PC-9 (cell line): Measurements from ENCODE around the gene CCDC88C.

Experiments used
- CTCF ChIP-seq: fragments of 200-600 bp; sonication (generic); conservative IDR thresholded peaks from 2 replicates; pipeline ENCODE4 v1.6.1; 2017; ENCODE audit warnings: mixed run types, antibody characterized with exemption, mild to moderate bottlenecking, moderate library complexity
- EZH2 ChIP-seq: fragments of 200-600 bp; sonication (generic); IDR thresholded peaks from 2 replicates; pipeline ENCODE4 v1.8.0; 2017; ENCODE audit warnings: antibody characterized with exemption, low read depth

GRCh38 chr14:91329486-91330014, 88.1 kb downstream of the CCDC88C start:
- TF ChIP-seq CTCF (no peak), EZH2 (no peak)
